Measurements from ENCODE around the gene ATP2C1.

The ATP2C1 gene

DNA sequence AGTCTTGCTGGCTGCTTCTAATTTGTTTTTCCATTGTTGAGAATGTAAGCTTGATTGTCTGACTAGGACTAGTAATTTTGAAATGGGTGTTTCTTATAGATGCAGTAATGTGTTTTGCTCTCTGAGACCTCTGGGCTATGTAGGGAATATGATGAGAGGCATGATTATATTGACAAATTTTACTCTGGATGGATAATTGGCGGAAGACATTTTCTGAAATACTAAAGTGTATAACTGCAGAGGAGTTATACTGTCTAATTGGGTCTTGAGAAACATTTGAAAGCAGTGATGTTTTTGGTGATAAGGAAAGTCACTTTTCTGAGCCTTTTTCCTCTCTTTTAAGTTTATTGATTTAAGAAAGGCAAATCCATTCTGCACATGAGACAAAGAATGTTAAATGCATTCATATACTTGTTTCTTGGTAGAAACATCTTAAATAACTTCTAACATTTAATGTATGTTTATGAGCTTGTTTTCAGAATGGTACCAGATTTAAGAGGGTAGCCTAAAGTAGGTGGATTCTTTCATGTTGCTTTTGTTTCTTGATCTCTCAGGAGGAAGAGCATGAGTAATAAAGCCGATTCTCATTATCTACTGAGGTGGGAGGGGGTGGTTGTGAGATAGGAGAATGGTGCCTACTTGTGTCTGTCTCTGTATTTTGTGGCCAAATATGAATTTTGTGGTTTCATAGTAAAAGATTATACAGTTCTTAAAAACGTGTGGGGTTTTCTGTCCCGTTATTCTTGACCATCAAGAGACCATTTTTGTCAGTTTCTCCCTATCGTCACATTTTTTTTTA lies 2.0 kb downstream of the ATP2C1 start:
- peak; percentile 21 for DNase-seq

DNA sequence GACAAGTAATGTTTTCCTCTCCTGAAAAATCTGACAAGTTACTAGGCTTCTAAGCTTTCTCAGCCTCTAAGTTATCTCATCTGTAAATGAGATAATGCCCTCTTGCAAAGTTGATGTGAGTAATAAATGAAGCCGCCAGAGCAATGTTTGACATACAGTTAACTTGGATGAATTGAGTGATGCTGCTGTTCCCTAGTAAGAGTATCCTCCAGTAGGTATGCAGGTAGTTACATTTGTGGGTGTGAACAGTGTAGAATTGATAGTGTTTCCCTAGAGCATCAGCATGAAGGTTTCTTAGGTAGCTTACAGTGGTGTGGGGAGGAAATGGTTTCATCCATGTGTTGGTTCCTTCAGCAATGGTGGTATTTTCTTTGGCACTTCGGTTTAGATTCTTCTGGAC lies 3.4 kb downstream of the ATP2C1 start:
- DNase-seq: no peak

DNA sequence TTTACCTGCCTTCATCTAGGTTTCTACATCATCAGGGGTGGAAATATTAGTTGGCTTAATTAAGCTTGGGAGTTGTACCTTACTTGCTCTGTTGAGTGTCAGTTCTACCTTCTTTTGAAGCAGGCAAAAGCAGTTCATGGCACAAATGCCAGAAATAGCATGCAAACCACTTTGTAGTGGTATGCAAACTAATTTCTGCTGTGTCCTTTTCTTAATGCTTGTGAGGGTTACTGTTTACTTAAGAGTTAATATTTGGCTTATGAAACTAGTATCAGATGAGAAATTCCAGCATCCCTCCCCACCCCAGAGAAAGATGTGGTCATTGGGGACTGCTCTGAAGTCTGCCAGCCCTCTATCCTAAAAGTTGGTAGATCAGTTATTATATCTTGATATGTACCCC lies 7.1 kb downstream of the ATP2C1 start:
- no peak for DNase-seq

DNA sequence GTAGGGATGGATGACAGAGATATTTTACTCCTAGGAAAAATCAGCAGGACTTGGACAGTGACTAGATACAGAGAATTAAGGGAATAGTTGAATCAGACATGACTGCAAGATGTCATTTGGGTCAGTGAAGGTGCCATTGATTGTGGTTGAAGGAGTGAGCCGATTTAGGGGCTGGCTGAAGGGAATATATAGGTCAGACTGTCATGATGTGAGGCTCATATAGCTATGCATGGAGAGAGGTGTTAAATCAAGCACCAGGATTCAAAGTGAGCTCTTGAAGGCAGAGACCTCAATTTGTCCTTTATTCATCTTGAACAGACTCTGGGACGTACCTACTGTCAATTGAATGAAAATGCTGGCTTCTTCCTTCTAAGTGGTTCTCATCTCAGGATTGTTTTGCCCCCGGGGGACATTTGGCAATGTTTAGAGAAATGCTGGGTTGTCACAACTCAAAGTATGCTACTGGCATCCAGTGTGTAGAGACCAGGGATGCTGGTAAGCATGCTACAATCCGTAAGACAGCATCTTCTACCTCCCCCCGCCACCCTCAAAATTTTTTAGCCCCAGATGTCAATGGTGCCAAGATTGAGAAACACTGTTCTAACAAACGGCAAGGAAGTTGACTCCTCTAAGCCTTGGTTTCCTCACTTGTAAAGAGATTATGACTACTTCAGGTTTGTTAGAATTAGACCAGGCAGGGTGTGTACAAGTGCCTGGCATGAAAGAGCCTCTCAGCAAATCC lies 7.8 kb downstream of the ATP2C1 start:
- DNase-seq: no peak

DNA sequence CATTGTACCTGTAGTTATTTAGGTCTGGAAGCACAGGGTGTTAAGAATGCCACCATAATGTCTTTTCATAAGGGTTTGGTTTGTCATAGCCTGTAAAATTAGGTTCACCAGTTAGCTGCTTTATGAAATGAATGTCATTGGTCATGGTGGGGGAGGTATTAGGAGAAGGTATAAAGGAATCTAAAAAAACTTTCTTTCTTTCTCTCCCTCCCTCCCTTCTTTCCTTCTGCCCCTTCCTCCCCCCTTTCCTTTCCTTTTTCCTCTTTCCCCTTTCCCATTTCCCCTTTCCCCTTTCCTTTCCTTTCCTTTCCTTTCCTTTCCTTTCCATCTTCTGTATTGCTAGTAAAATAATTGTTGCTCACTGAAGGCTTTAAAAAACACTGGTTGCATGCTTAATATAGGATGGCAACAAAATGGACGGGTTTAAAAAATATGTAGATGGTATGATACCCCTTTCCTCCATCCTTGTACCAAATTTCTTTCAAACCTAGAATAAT lies 9.6 kb downstream of the ATP2C1 start:
- no peak for DNase-seq

DNA sequence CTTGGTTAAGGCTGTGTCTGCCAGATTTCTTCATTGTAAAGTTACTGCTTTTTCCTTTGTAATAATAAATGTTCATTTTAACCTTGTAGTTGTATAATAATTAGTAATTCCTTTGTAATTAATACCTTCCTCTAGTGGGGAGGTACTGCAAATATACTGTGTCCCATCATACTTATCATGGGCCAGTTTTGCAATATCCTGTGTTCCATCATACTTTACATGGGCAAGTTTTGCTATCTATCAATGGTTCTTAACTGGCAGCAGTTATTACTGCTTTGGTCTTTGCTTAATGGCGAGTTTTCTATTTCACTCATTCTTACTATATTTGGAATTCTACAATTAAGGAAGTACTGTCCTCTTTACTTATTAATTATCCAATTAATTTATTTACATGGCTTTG lies 10.6 kb downstream of the ATP2C1 start:
- DNase-seq: no peak

DNA sequence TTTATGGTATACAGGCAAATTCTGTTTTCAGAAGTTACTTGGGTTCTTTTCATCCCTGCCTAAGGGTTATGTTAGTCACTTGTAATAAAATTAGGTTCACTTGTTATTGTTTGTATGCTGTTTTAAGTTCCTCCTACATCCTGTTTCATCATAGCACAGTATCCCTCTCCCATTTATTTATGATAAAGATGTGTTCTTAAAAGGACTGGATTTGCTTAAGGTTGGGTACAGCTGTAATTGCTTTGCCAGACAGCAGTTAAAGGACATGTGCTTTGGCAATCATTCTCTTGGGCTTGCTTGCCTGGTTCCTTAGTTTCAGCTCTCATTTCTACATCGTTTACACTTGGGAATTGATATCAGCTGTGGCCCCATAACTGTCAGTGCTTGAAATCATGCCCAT lies 11.7 kb downstream of the ATP2C1 start:
- DNase-seq: peak; percentile 10

DNA sequence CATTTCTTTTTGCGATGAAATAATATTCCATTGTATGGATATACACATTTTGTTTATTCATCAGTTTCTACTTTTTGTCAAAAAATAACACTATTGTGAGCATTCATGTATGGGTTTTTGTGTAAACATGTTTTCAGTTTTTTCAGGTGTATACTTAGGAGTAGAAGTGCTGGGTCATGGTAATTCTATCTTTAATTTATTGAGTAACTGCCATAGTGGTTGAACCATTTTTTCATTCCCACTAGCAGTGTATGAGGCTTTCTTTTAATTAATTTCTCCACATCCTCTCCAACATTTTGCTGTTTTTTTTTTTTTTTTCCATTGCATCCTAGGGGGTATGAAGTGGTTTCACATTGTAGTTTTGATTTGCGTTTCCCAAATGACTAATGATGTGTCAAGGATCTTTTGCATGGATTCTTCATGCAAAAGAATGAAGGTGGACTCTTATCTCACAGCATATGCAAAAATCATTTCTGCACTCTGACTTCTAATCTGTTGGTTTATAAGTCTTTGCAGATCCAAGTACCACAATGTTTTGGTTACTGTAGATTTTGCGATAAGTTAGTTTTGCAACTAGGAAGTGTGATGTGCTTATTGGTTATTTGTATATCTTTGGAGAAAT lies 12.6 kb downstream of the ATP2C1 start:
- DNase-seq: no peak

DNA sequence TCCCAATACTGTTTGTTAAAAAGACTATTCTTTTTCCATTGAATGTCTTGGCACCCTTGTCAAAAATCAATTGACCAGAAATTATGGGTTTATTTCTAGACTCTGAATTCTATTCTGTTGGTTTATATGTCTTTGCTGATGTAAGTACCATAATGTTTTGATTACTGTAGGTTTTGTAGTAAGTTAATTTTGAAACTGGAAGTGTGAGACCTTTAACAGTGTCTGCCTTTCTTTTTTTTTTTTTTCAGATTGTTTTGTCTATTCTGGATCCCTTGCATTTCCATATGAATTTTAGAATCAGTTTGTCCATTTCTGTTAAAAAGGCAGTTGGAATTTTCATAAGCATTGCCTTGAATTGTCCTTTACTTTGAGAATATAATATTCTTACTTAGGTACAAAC lies 13.6 kb downstream of the ATP2C1 start:
- DNase-seq: no peak

DNA sequence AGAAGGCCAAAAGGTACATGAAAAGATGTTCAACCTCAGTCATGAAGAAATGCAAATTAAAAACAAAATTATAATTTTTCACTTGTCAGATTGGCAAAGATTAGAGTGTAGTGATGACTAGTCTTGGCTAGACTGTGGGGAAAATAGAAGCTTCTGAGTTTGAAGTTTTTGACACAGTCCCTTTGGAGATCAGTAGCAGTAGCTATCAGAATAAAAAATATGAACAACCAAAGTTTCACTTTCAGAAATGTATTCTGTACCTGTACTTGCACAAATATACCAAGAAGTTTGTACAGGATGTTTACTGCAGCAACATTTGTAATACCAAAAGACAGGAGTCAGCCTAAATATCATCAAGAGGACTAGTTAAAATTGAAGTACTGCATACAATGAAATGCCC lies 14.1 kb downstream of the ATP2C1 start:
- no peak for DNase-seq

DNA sequence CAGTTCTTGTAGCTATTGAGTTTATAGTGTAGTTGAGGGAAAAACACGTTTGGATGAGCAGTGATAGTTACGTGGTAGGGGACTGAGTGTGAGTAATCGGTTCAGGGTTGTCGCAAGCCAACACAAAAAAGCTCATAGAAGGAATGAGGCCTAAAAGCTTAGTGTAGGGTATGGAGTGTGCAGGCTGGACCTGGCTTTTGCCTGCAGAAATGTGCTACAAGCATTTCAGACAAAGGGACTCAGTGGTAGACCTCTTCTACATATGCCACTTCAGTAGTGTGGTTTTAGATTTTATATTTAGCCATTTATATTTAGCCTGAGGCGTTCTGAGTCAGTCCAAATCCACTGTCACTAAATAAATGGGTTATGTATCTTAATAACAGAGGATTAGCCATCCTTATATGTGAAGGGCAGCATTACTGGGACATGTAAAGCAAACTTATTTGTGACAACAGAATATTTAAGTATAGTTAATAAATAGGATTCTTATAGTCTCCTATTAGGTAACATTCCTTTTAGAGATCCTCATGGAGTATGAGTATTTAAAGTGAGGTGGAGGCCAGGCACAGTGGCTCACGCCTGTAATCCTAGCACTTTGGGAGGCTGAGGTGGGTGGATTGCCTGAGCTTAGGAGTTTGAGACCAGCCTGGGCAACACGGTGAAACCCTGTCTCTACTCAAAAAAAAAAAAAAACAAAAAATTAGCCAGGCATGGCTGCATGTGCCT lies 21.8 kb downstream of the ATP2C1 start:
- DNase-seq: no peak

DNA sequence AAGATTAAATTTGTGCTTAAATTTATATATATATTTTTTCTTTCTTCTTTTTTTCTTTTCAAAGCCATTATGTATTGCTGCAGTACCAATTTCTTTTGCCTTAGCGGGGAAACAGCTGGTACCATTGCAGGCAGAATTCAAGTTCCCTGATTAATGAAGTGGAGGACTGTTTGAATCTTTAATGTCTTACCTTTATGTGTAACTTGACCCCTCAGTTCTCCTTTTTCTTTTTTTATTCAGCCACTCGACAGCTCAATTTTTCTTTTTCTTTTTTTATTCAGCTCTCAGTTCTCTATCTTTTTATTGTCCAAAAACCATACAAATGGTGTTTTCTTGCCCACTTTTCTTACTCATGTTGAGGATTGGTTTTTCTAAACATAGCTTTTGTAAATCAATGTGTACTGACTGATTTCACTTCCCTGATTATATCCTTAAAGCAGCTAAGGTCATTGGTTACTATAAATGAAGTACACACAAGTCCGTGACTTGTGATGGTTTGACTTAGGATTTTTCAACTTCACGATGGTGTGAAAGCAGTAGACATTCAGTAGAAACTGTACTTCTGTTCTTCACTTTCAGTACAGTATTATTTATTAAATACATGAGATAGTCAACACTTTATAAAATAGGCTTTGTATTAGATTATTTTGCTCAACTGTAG lies 22.8 kb downstream of the ATP2C1 start:
- DNase-seq: no peak

DNA sequence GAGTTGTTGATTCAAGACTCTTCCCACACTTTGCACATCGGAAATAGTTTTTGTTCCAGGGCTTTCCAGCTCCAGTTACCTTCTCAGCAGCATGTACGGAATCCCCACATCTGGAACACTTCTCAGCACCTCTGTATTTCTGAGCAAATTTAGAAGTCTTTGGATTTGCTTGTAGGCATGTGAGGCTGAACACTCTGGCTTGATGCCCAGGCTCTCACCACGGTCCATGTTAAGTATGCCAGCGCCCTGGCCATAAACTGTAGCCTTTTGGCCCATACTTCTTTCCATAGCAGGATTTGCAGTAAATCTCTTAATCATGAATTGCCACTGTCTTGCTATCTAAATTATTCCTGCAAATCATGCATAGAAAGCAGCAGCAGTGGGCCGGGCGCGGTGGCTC lies 24.4 kb downstream of the ATP2C1 start:
- no peak for DNase-seq

DNA sequence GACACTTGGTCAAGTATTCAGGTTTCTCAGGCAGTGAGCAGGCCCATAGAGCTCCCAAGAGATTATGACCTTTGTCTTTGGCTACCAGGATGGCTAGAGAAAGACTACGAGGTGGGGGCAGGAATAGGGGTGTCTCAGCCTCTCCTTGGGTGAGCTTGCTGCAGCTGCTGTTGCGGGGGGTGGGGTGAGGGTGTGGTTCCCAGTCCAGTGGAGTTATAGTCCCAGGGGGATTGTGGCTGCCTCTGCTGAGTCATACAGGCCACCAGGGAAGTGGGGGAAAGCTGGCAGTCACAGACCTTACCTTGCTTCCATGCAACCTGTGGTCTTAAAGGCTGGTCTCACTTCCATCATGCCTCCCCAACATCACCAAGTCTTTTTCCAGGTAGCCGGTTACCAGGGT lies 31.7 kb downstream of the ATP2C1 start:
- peak; percentile 16 for DNase-seq

DNA sequence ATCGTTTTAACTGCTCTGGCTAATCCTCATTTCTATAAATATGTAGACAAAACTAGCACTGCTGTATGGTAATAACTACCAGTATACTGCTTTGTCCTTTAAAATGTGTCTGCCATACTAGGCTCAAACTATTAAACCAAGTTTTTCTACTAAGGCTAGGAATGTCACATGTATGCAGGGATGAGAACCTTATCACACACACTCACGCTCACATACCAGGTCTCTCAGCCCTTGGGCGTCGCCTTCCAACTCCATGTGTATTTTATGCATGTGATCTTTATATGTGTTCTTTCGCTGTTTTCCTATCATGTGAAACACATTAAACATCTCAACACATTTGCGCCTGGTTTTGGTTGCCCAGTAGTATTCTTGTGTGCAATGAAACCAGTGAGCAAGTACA lies 32.6 kb downstream of the ATP2C1 start:
- DNase-seq: no peak

DNA sequence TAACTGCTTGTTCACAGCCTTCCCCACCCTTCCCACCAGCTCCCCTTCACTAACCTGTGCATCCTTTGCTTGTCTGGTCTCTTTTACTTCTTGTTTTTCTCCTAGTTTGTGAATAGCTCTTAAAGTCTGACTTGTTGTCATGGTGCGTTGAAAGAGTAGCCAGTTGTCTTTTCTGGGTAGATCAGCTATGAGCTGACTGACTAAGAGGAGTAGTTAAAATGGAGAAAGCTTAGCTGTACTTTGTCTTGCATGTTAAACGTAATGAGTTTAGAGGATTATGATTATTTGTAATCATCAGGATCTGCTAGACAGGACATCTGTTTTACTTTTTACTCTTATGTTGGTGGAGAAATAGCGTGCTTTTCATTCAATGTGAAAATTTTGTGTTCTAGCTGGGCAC lies 35.9 kb downstream of the ATP2C1 start:
- DNase-seq: no peak

DNA sequence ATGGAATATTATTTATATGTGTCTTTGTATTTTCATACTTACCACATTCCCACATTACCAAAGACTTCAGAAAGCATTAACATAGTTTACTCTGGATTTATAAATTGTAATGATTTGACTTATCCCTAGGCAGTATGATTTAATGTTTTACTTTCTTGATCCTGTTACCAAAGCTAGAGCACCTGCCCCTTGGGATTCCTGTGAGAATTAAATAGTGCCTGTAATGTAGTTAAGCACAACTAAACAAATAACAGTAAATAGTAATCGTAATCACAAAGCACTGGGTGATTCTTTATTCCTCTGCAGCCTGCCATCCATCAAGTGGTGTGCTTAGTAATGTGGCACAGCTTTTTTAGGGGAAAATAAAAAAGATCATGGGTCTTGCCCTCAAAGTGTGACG lies 39.1 kb downstream of the ATP2C1 start:
- DNase-seq: peak; percentile 73

DNA sequence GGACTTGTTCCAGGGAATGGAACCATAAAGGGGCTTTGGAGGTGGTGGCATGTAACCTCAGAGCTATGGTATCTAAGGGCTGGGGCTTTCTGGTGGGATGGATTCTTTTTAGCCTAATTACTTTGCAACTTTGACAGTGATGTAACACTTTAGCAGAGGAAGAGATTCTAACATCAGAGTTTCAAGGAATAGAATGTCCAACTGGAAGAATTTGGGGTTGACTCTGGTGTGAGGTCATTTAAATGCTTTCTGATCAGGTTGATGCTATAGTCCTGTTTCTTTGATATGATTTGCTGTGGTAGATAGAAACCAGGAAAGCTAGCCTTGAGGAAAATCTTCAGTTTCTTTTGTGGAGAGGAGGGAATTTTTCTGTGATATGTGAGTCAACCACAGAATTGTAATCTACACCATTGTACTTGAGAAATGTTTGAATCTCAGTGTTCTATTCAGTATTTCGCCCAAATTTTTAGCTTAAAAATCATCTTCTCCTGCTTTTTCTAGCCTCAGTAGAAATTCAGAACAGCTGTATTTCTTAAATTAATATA lies 40.0 kb downstream of the ATP2C1 start:
- no peak for DNase-seq

DNA sequence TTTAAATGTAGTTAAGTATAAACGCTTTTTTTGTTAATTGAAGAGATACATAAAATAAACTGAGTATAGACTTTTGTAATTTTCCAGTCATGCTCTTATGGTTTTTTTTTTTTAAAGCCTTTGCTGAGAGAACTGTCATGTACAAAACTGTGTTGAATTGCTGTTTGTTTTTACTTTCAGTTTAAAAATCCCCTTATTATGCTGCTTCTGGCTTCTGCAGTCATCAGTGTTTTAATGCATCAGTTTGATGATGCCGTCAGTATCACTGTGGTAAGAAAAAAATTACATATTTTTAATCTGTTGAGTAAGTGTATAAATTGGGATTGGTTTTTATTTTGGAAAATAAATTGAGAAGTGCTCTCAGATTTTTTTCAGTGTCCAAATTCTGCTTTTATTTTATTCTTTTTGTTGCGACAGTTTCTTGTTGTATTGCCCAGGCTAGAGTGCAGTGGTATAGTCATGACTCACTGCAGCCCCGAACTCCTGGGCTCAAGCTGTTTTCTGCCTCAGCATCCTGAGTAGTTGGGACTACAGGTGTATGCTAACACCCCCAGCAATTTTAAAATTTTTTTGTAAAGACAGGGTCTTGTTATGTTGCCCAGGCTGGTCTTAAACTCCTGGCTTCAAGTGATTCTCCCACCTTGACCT lies 40.7 kb downstream of the ATP2C1 start:
- no peak for DNase-seq

DNA sequence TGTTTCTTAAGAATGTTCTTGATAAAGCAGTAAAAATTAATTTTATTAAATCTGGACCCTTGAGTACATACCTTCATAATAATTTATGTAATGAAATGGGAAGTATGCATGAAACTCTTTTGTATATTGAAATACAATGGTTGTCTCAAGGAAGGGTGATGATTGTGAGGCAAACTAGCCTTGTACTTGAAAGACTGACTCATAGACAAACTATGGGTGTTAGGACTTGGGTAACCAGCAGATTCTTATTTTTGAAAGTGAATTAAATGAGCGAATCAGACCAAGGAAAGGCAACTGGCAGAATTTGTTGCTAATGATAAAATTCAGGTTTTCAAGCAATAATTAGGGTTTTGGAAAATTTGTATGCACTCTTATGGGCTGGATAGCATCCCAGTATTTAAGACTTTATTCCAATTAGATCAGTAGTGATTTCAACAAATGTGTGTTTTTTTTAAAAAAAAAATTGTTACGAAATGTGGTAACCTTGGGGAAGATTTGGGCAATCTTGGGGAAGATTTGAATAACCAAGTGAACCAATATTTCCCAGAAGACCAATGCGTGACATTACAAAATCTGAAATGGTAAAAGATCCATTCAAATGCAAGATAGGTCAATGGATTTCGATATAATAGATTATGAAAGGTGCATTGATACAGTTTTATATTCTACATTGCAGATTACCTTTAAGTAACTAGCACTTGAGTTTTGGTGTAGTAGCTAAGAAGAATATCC lies 42.0 kb downstream of the ATP2C1 start:
- DNase-seq: no peak

DNA sequence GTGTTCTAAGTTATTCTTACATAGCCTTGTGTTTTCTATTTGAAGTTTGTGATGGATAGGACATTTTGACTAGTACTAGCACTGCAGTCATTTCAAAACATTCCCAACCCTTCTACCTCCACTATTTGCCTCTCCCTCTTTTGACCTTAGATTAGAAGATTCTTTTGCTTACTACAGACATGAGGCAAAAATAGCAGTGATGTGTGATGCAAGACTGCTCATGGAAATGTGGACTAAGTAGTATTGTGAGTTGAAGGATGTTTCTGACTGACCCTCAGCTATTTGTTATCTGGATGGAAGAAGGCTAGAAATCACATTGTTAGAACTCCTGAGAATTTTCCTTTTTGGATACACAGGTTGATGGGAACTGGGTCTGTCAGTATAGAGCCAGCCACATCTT lies 45.9 kb downstream of the ATP2C1 start:
- no peak for DNase-seq

All from NCI-H1436 (cell line).